ENCODE measurements around the gene C2orf72. TPM values are rescaled to one million over a fixed set of nuclear protein-coding genes. Genes with fewer than 3 reads are reported as not detected.

Gene C2orf72
- total and polyA plus RNA-seq, 2 of the 13 experiments (the other 11 are each of a cell fraction or from before 2014, with no cell fraction given) = 147 to 203 TPM

GRCh38 chr2:231041061-231041689 lies 3.9 kb downstream of the C2orf72 start:
- ATAC-seq (no peak), FAIRE-seq (no peak), DNase-seq (ENCODE audit: low spot score) (no peak)
- BruUV-seq (replicated peaks) = no TSS peak
- Histone ChIP-seq H2AFZ (ENCODE audit: low read length) (no peak overlapping the region), H3K9me3 (ENCODE audit: low read length) (no peaks in the 10 kb centered on the region), H3K27ac (ENCODE audit: extremely low read length, insufficient read depth, low read length) (peak overlapping the region; percentile 62), H3K27me3 (ENCODE audit: control insufficient read depth in 1 of 2, insufficient read depth in 2 of 2, low read length in 2 of 2) (no peaks in the 10 kb centered on the region; a peak in 1 of 5 replicates), H4K20me1 (ENCODE audit: insufficient read depth, low read length) (peaks cover 6% of the 10 kb centered on the region; the same call in 1 of the 2 replicates), H3K36me3 (replicated peaks in 1 of 2; ENCODE audit: control insufficient read depth in 1 of 2, insufficient read depth in 2 of 2, low read length in 2 of 2) (peaks cover 12 to 27% of the 10 kb centered on the region in 2 experiments), H3K4me3 (replicated peaks in 1 of 3; ENCODE audit: insufficient read depth in 1 of 3, low read depth in 2 of 3, low read length in 3 of 3) (no peak overlapping the region), H3K4me1 (ENCODE audit: insufficient read depth, low read length) (peaks cover 61% of the 10 kb centered on the region), H3K4me2 (ENCODE audit: low read depth, low read length) (no peak overlapping the region; the same call in 1 of the 2 replicates), H3K79me2 (ENCODE audit: insufficient read depth, low read length) (peaks cover 35% of the 10 kb centered on the region), H3K9ac (ENCODE audit: insufficient read depth, low read depth, low read length) (no peak overlapping the region)
- CTCF ChIA-PET (ENCODE audit: low intra/inter-chr PET ratio, low total read pairs) = no interaction called here
- 92% methylated on average over 8 of the region's 8 CpGs for WGBS (ENCODE audit: low lambda C conversion rate)
- in situ Hi-C loops (cut with HindIII; ENCODE audit: extremely low pct_ligation_motif_present, low pct_unique_long_range_greater_than_20kb) = no loop called here
- POLR2A ChIA-PET = interaction anchor here (8.5 kb wide), 1 partner anchor 9 kb away, joined by 399 read pairs; no protein-coding TSS in a partner anchor
- intact Hi-C loops (cut with micrococcal nuclease; ENCODE audit: unreplicated experiment) = loop anchor here (10.0 kb wide), 1 partner anchor 664 kb away; the partner anchor contains the start of gene PTMA
- peak; percentile 40; the same call in 1 of the 2 replicates for TF ChIP-seq POLR2AphosphoS5 (IDR thresholded peaks at IDR 0.05; ENCODE audit: low read depth, low read length)
- no peak for TF ChIP-seq KLF9 (CRISPR knock-in tag; IDR thresholded peaks at IDR 0.05; ENCODE audit: low read depth)
- TF ChIP-seq HIC2 (CRISPR knock-in tag; IDR thresholded peaks at IDR 0.05; ENCODE audit: low read depth) = peak; percentile 63; the same call in 1 of the 2 replicates
- TF ChIP-seq TMF1 (CRISPR knock-in tag; IDR thresholded peaks at IDR 0.05; ENCODE audit: low read depth) = no peak
- TF ChIP-seq E2F2 (CRISPR knock-in tag; IDR thresholded peaks at IDR 0.05; ENCODE audit: borderline replicate concordance) = no peak
- peak; percentile 43; the same call in 1 of the 2 replicates for TF ChIP-seq ATF7-NPFF (CRISPR knock-in tag; IDR thresholded peaks at IDR 0.05; ENCODE audit: low read depth)
- no peak for TF ChIP-seq PAWR (CRISPR knock-in tag; IDR thresholded peaks at IDR 0.05; ENCODE audit: borderline replicate concordance)
- TF ChIP-seq, protein P1, sequence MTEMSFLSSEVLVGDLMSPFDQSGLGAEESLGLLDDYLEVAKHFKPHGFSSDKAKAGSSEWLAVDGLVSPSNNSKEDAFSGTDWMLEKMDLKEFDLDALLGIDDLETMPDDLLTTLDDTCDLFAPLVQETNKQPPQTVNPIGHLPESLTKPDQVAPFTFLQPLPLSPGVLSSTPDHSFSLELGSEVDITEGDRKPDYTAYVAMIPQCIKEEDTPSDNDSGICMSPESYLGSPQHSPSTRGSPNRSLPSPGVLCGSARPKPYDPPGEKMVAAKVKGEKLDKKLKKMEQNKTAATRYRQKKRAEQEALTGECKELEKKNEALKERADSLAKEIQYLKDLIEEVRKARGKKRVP (CRISPR knock-in tag; IDR thresholded peaks at IDR 0.05) = no peak
- peak in 1 of 2 experiments; percentile 51; a peak in 2 of 4 replicates for TF ChIP-seq POLR2A (IDR thresholded peaks at IDR 0.05; ENCODE audit: insufficient read depth in 1 of 2, low read depth in 2 of 2, low read length in 2 of 2)
- no peak for TF ChIP-seq NONO (IDR thresholded peaks at IDR 0.05)
- peak; percentile 68; the same call in 1 of the 2 replicates for TF ChIP-seq NONO (CRISPR knock-in tag; conservative IDR thresholded peaks at IDR 0.05)
- no peak for TF ChIP-seq EEA1 (CRISPR knock-in tag; IDR thresholded peaks at IDR 0.05; ENCODE audit: borderline replicate concordance)
- 0 out of 2 replicates have a peak, but pooled peaks have one; percentile 54 for TF ChIP-seq AKAP8 (CRISPR knock-in tag; IDR thresholded peaks at IDR 0.05)
- no peak for TF ChIP-seq NR2F6 (IDR thresholded peaks at IDR 0.05)
- no peak for TF ChIP-seq NR2F6 (CRISPR knock-in tag; IDR thresholded peaks at IDR 0.05)
- no peak for TF ChIP-seq KMT2B (CRISPR knock-in tag; IDR thresholded peaks at IDR 0.05)

Measured in HepG2 (cell line).